Measurements from ENCODE around the gene TRIP11. TPM values are rescaled to one million over a fixed set of nuclear protein-coding genes. Genes with fewer than 3 reads are reported as not detected.

Gene TRIP11
- total and polyA plus RNA-seq, 2 experiments from 2014 or later = 24.9 to 52.2 TPM

- H3K9me2 ChIP-seq (ENCODE audit: insufficient read depth) = no peaks in the 10 kb centered on the region
- H4K20me1 ChIP-seq (replicated peaks; ENCODE audit: insufficient read depth) = 0 out of 2 replicates have a peak, but pooled peaks cover 5% of the 10 kb centered on the region
- no peaks in the 10 kb centered on the region for H3F3A ChIP-seq (replicated peaks; ENCODE audit: low read depth)
- peaks cover 16% of the 10 kb centered on the region for H3K4me1 ChIP-seq (ENCODE audit: insufficient read depth)
- H3K27ac Mint-ChIP-seq = no peak overlapping the region
- DNase-seq (ENCODE audit: low spot score) (no peak), ATAC-seq (no peak)
- H3K27ac ChIP-seq (ENCODE audit: low read depth) = no peak overlapping the region
- no peaks in the 10 kb centered on the region for H3K27me3 ChIP-seq (ENCODE audit: insufficient read depth)
- H3K36me3 Mint-ChIP-seq (ENCODE audit: low read depth) = peaks cover 21% of the 10 kb centered on the region
- peak overlapping the region; percentile 95 for H3K4me3 Mint-ChIP-seq
- no peak overlapping the region for H2AFZ ChIP-seq
- peak overlapping the region; percentile 63 for H3K4me3 ChIP-seq
- peaks cover 11% of the 10 kb centered on the region for H3K9me3 Mint-ChIP-seq
- H3K4me1 Mint-ChIP-seq = peaks cover 10% of the 10 kb centered on the region
- peaks cover 5% of the 10 kb centered on the region for H3K27me3 Mint-ChIP-seq (ENCODE audit: insufficient read depth, low read depth, poor library complexity)
- no peaks in the 10 kb centered on the region for H3K36me3 ChIP-seq (ENCODE audit: insufficient read depth)
- TF ChIP-seq ZNF331 (CRISPR knock-in tag; IDR thresholded peaks at IDR 0.05; ENCODE audit: low read depth) (no peak), STAT1 (IDR thresholded peaks at IDR 0.05; ENCODE audit: unreplicated experiment) (no peak), EZH2phosphoT487 (IDR thresholded peaks at IDR 0.05; ENCODE audit: unreplicated experiment) (no peak), ZNF114 (CRISPR knock-in tag; IDR thresholded peaks at IDR 0.05) (no peak), ZNF462 (CRISPR knock-in tag; IDR thresholded peaks at IDR 0.05) (no peak), REST (IDR thresholded peaks at IDR 0.05; ENCODE audit: unreplicated experiment) (no peak), POLR2AphosphoS5 (IDR thresholded peaks at IDR 0.05; ENCODE audit: low read depth) (no peak), CREB1 (CRISPR knock-in tag; IDR thresholded peaks at IDR 0.05; ENCODE audit: low read depth) (no peak), EZH2 (IDR thresholded peaks at IDR 0.05; ENCODE audit: low read depth, unreplicated experiment) (no peak), NANOG (IDR thresholded peaks at IDR 0.05; ENCODE audit: borderline replicate concordance) (no peak), JUNB (IDR thresholded peaks at IDR 0.05; ENCODE audit: unreplicated experiment) (no peak), CTCF (conservative IDR thresholded peaks at IDR 0.05; ENCODE audit: low read depth in 2 of 2) (no peak)
- TF ChIP-seq, protein P1, sequence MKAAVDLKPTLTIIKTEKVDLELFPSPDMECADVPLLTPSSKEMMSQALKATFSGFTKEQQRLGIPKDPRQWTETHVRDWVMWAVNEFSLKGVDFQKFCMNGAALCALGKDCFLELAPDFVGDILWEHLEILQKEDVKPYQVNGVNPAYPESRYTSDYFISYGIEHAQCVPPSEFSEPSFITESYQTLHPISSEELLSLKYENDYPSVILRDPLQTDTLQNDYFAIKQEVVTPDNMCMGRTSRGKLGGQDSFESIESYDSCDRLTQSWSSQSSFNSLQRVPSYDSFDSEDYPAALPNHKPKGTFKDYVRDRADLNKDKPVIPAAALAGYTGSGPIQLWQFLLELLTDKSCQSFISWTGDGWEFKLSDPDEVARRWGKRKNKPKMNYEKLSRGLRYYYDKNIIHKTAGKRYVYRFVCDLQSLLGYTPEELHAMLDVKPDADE (IDR thresholded peaks at IDR 0.05) = no peak
- H3K4me2 ChIP-seq = peak overlapping the region; percentile 76
- peaks cover 69% of the 10 kb centered on the region for H3K79me2 ChIP-seq (replicated peaks; ENCODE audit: insufficient read depth)
Measured at GRCh38 chr14:92037989-92038388, 1.9 kb downstream of the TRIP11 start.

Measured in GM23338 (cell line).